C4-2B (cell line): ENCODE results near the gene ETFRF1.

Source experiments
- CTCF ChIP-seq: fragments of 450-650 bp; conservative IDR thresholded peaks from 2 replicates; pipeline ENCODE4 v1.5.1; 2017; ENCODE audit warnings: mild to moderate bottlenecking
- ZFX ChIP-seq: fragments of 450-650 bp; IDR thresholded peaks from 2 replicates; pipeline ENCODE4 v1.6.1; 2017

GRCh38 chr12:25184132-25184531, 10.9 kb upstream of the ETFRF1 start:
- TF ChIP-seq CTCF (no peak), ZFX (no peak)
